ENCODE measurements around the gene PPP1CA. TPM values are rescaled to one million over a fixed set of nuclear protein-coding genes. Genes with fewer than 3 reads are reported as not detected.
A peak's percentile ranks its signal among the peaks of the same experiment; 100 is the strongest.

Gene PPP1CA
- polyA plus RNA-seq, 2 of the 4 experiments (the other 2 are of a cell fraction), result 174 to 208 TPM

- TF ChIP-seq HOXA7 (CRISPR knock-in tag; IDR thresholded peaks at IDR 0.05), result no peak
- TF ChIP-seq ZSCAN20 (CRISPR knock-in tag; IDR thresholded peaks at IDR 0.05), result no peak
- TF ChIP-seq EP300 (IDR thresholded peaks at IDR 0.05), result no peak
- no peak for TF ChIP-seq KDM1A (IDR thresholded peaks at IDR 0.05; ENCODE audit: low read depth)
- TF ChIP-seq, protein P1, sequence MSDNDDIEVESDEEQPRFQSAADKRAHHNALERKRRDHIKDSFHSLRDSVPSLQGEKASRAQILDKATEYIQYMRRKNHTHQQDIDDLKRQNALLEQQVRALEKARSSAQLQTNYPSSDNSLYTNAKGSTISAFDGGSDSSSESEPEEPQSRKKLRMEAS (IDR thresholded peaks at IDR 0.05), result no peak
- no peak for TF ChIP-seq RAD21 (conservative IDR thresholded peaks at IDR 0.05 in 1 of 2, IDR thresholded peaks at IDR 0.05 in 1 of 2)
- no peak for TF ChIP-seq RCOR1 (IDR thresholded peaks at IDR 0.05; ENCODE audit: low read depth, low read length)
- no peak for TF ChIP-seq CTCF (IDR thresholded peaks at IDR 0.05)
- no peak for TF ChIP-seq ZNF302 (CRISPR knock-in tag; IDR thresholded peaks at IDR 0.05)
- TF ChIP-seq RNF2 (IDR thresholded peaks at IDR 0.05; ENCODE audit: borderline replicate concordance, low read depth), result no peak
- TF ChIP-seq FOSL2 (IDR thresholded peaks at IDR 0.05), result no peak
- no peak for TF ChIP-seq FOSL2 (CRISPR knock-in tag; IDR thresholded peaks at IDR 0.05)
- no peak for TF ChIP-seq USF2 (IDR thresholded peaks at IDR 0.05)
- TF ChIP-seq JUN (IDR thresholded peaks at IDR 0.05), result no peak
- TF ChIP-seq TFCP2L1 (CRISPR knock-in tag; IDR thresholded peaks at IDR 0.05), result no peak
- no peak for TF ChIP-seq KDM5A (IDR thresholded peaks at IDR 0.05)
- no peak for TF ChIP-seq RFX5 (IDR thresholded peaks at IDR 0.05)
- TF ChIP-seq NR3C1 (IDR thresholded peaks at IDR 0.05), result no peak
- H3K4me3 ChIP-seq, result peak within 1 kb of the TSS; percentile 36
- H3K9me3 ChIP-seq, result no peaks in the 10 kb centered on the region
- ATAC-seq (no peak), FAIRE-seq (no peak), DNase-seq (ENCODE audit: low read depth in 1 of 2, low spot score in 1 of 2) (no peak)
- H3K4me2 ChIP-seq, result peak within 1 kb of the TSS; percentile 91
- 64% methylated on average over 6 of the region's 67 CpGs for WGBS (ENCODE audit: missing lambda C conversion rate)
- POLR2A ChIA-PET, result no interaction called here
- CTCF ChIA-PET, result interaction anchor here (1.0 to 4.0 kb wide), 3 partner anchors 13 to 33 kb away, joined by 3 to 36 read pairs (median 4); partner anchors contain the start of genes PPP1CA and TBC1D10C
- H3K4me1 ChIP-seq, result peaks cover 35% of the 10 kb centered on the region
- H3K27ac ChIP-seq, result peak within 1 kb of the TSS; percentile 46 to 84; a peak in 4 of 6 replicates
Observed at GRCh38 chr11:67415501-67416304, 14.0 kb upstream of the PPP1CA start, which contains the start of gene CARNS1. TSS of gene CARNS1 (plus strand) at chr11:67415678. CDS start at chr11:67416200, 522 bp downstream.

DNA sequence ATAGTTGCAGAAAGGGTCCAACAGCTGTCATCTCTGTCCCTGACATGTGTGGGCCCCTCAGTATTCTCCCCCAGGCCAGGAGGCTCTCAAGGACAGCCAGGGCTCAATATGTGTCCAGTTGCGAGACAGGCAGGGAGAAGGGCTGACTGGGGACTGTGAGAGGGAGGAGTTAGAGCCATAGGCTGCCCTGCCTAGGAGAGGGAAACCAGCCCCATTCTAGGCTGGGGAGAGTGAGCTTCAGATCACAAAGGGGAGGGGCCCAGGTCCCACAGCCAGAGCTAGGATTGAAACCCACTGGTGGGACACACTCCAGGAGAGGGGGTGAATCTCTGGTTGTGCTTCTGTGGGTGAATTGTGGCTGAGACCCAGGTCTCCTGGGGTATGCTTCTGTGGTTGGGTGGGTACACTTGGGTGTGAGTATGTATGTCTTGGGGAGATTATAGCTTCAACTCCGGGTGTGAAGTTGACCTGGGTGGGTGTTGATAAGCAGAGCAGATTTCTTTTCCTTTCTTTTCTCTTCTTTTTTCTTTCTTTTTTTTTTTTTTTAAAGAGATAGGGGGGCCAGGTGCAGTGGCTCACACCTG is 11.7 kb upstream of the PPP1CA start:
- TF ChIP-seq POLR2A (IDR thresholded peaks at IDR 0.05; ENCODE audit: low read length), result no peak
- TF ChIP-seq HOXB5 (CRISPR knock-in tag; IDR thresholded peaks at IDR 0.05), result no peak
- TF ChIP-seq HMGXB4 (CRISPR knock-in tag; IDR thresholded peaks at IDR 0.05; ENCODE audit: borderline replicate concordance), result no peak
- no peak for TF ChIP-seq NFE2L2 (conservative IDR thresholded peaks at IDR 0.05; ENCODE audit: low read length)
- no peak for TF ChIP-seq MYC (IDR thresholded peaks at IDR 0.05; ENCODE audit: borderline replicate concordance, low read length)
- TF ChIP-seq, protein P2, sequence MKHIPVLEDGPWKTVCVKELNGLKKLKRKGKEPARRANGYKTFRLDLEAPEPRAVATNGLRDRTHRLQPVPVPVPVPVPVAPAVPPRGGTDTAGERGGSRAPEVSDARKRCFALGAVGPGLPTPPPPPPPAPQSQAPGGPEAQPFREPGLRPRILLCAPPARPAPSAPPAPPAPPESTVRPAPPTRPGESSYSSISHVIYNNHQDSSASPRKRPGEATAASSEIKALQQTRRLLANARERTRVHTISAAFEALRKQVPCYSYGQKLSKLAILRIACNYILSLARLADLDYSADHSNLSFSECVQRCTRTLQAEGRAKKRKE (CRISPR knock-in tag; IDR thresholded peaks at IDR 0.05; ENCODE audit: low read depth), result no peak
- TF ChIP-seq FOSL2 (IDR thresholded peaks at IDR 0.05), result no peak
- TF ChIP-seq FOSL2 (CRISPR knock-in tag; IDR thresholded peaks at IDR 0.05), result no peak
- no peak for TF ChIP-seq ESRRA (IDR thresholded peaks at IDR 0.05; ENCODE audit: borderline replicate concordance, low read length)
- no peak for TF ChIP-seq BHLHE40 (IDR thresholded peaks at IDR 0.05; ENCODE audit: low read depth, low read length)
- POLR2A ChIA-PET, result interaction anchor here (0.8 kb wide), 1 partner anchor 11 kb away, joined by 3 read pairs; the partner anchor contains the start of gene PPP1CA
- FAIRE-seq, result no peak

More for the DNA sequence above, 11.7 kb upstream of the PPP1CA start:
- peaks cover 28% of the 10 kb centered on the region for H3K4me1 ChIP-seq
- no peak overlapping the region for H3K27ac ChIP-seq
- CTCF ChIA-PET, result interaction anchor here (0.7 to 4.0 kb wide), 8 partner anchors 11 to 140 kb away, joined by 3 to 36 read pairs (median 5); partner anchors contain the start of genes PPP1CA and TBC1D10C
- H3K9me3 ChIP-seq, result no peaks in the 10 kb centered on the region
- no peak for DNase-seq (ENCODE audit: low read depth in 1 of 2, low spot score in 1 of 2)
- H3K4me3 ChIP-seq, result no peak overlapping the region
- no peak overlapping the region for H3K4me2 ChIP-seq
- WGBS (ENCODE audit: missing lambda C conversion rate), result 76% methylated on average over 2 of the region's 2 CpGs
- ATAC-seq, result peak in 1 of 2 experiments; percentile 8; a peak in 1 of 6 replicates
